ENCODE results near the gene GDAP2. TPM values are rescaled to one million over a fixed set of nuclear protein-coding genes. Genes with fewer than 3 reads are reported as not detected.

Gene GDAP2
- total and polyA plus RNA-seq, 4 donors, result 5.1 to 52.2 (median 17.2) TPM

DNA sequence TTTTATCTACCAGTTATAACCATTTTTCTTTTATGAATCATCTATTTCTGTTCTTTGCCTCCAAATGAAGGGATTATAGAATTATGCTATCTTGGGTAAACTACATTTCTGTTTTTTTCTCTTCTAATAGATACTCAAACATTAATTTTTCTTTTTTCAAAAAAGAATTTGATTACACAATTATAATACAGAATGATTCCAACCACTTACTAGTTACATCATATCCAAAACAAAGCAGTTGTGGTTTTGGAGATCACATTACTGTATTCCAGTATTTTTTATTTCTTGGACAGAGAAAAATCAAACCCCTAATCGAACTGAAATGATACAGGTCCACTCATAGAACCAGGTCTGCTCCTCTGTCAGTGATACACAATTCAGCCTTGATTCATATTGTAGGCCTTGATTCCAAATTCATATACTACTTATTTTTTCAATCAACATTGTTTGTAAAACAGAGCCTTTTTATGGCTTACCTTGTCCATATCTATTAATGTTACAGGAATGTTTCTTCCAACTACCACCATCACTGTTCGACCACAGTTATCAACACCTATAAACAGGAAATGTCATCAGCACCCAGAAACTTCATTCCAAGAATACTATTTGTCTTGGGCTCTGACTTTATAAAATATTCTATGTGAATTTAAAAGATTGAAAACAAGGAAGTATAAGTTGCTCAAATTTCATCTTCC is 43.2 kb downstream of the GDAP2 start:
- DNase-seq, result no peak
- Histone ChIP-seq H3K36me3 (ENCODE audit: control insufficient read depth in 4 of 4, insufficient read depth in 4 of 4, low read length in 4 of 4) (peaks cover 0 to 8% (median 4%) of the 10 kb centered on the region in 4 donors), H3K27ac (ENCODE audit: low read depth in 1 of 2, low read length in 1 of 2) (no peak overlapping the region), H3K9me3 (ENCODE audit: control insufficient read depth in 4 of 4, insufficient read depth in 3 of 4, low read length in 3 of 4) (no peaks in the 10 kb centered on the region), H3K9ac (ENCODE audit: insufficient read depth in 1 of 2, low read length in 2 of 2) (no peak overlapping the region), H3K4me1 (ENCODE audit: control insufficient read depth in 5 of 5, insufficient read depth in 5 of 5, low read length in 5 of 5) (no peaks in the 10 kb centered on the region), H3K27me3 (ENCODE audit: control insufficient read depth in 3 of 3, insufficient read depth in 3 of 3, low read length in 2 of 3) (no peaks in the 10 kb centered on the region), H3K4me3 (no peak overlapping the region)
- TF ChIP-seq, protein P1, sequence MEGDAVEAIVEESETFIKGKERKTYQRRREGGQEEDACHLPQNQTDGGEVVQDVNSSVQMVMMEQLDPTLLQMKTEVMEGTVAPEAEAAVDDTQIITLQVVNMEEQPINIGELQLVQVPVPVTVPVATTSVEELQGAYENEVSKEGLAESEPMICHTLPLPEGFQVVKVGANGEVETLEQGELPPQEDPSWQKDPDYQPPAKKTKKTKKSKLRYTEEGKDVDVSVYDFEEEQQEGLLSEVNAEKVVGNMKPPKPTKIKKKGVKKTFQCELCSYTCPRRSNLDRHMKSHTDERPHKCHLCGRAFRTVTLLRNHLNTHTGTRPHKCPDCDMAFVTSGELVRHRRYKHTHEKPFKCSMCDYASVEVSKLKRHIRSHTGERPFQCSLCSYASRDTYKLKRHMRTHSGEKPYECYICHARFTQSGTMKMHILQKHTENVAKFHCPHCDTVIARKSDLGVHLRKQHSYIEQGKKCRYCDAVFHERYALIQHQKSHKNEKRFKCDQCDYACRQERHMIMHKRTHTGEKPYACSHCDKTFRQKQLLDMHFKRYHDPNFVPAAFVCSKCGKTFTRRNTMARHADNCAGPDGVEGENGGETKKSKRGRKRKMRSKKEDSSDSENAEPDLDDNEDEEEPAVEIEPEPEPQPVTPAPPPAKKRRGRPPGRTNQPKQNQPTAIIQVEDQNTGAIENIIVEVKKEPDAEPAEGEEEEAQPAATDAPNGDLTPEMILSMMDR (IDR thresholded peaks at IDR 0.05; ENCODE audit: control extremely low read depth, extremely low read depth), result no peak
- 73 to 76% methylated on average over 2 of the region's 2 CpGs for WGBS, 2 donors
- ATAC-seq (ENCODE audit: insufficient read depth, low FRiP score), result no peak

DNA sequence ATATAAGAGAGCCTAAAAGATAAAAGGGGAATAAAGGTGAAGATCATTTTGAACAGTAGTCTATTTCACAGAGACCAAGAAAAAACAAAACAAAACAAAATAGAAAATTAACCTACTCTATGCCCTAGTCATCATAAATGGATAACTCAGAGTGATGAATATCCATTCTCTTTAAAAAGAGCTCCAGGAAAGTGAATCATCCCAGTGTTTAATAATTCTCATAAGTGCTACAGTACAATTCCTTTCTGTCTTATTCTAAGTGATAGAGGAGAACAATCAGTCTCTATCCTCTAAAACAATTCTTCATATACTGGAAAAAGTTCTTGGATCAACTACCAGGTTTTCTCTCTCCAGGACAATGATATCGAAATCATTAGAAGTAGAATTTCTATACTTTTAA is 45.8 kb downstream of the GDAP2 start:
- DNase-seq (no peak), ATAC-seq (ENCODE audit: insufficient read depth, low FRiP score) (no peak)
- TF ChIP-seq, protein P1 (IDR thresholded peaks at IDR 0.05; ENCODE audit: control extremely low read depth, extremely low read depth), result no peak
- Histone ChIP-seq H3K4me3 (no peak overlapping the region), H3K9me3 (ENCODE audit: control insufficient read depth in 4 of 4, insufficient read depth in 3 of 4, low read length in 3 of 4) (no peaks in the 10 kb centered on the region), H3K4me1 (ENCODE audit: control insufficient read depth in 5 of 5, insufficient read depth in 5 of 5, low read length in 5 of 5) (no peaks in the 10 kb centered on the region), H3K27ac (ENCODE audit: low read depth in 1 of 2, low read length in 1 of 2) (no peak overlapping the region), H3K9ac (ENCODE audit: insufficient read depth in 1 of 2, low read length in 2 of 2) (no peak overlapping the region), H3K27me3 (ENCODE audit: control insufficient read depth in 3 of 3, insufficient read depth in 3 of 3, low read length in 2 of 3) (no peaks in the 10 kb centered on the region), H3K36me3 (ENCODE audit: control insufficient read depth in 4 of 4, insufficient read depth in 4 of 4, low read length in 4 of 4) (peaks cover 0 to 13% (median 10%) of the 10 kb centered on the region in 4 donors)
- 98 to 99% methylated on average over 1 of the region's 1 CpG for WGBS, 2 donors

DNA sequence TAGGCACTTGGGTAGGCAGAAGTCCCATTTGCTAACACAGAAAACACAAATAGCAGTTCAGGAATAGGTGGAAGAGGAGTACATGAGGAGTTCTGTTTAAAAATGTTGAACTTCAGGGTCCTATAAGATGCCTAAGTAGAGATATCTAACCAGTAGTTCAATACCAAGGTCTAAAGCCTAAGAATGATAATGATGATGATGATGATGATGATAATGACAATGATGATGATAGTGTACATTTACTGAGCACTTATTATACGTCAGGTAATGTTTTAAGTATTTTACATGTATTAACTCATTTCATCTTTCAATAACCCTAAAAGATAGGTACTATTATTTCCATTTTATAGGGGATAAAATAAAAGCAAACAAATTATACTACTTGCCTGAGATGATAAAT is 50.1 kb downstream of the GDAP2 start:
- no peak for DNase-seq
- Histone ChIP-seq H3K4me1 (ENCODE audit: control insufficient read depth in 5 of 5, insufficient read depth in 5 of 5, low read length in 5 of 5) (no peaks in the 10 kb centered on the region), H3K36me3 (ENCODE audit: control insufficient read depth in 4 of 4, insufficient read depth in 4 of 4, low read length in 4 of 4) (peaks cover 13 to 30% (median 22%) of the 10 kb centered on the region in 4 donors), H3K27me3 (ENCODE audit: control insufficient read depth in 3 of 3, insufficient read depth in 3 of 3, low read length in 2 of 3) (no peaks in the 10 kb centered on the region), H3K9me3 (ENCODE audit: control insufficient read depth in 4 of 4, insufficient read depth in 3 of 4, low read length in 3 of 4) (peaks cover 0 to 4% (median 0%) of the 10 kb centered on the region in 4 donors), H3K4me3 (no peak overlapping the region), H3K9ac (ENCODE audit: insufficient read depth in 1 of 2, low read length in 2 of 2) (no peak overlapping the region), H3K27ac (ENCODE audit: low read depth in 1 of 2, low read length in 1 of 2) (no peak overlapping the region)
- WGBS, 2 donors, result 95 to 97% methylated on average over 1 of the region's 1 CpG
- TF ChIP-seq, protein P1 (IDR thresholded peaks at IDR 0.05; ENCODE audit: control extremely low read depth, extremely low read depth), result no peak
- ATAC-seq (ENCODE audit: insufficient read depth, low FRiP score), result no peak
